Measurements from ENCODE around the gene AGPAT3. TPM values are rescaled to one million over a fixed set of nuclear protein-coding genes. Genes with fewer than 3 reads are reported as not detected.

The AGPAT3 gene
- total RNA-seq, 1 experiment from 2014 or later: 43.3 TPM

GRCh38 chr21:43935711-43936110, 70.7 kb downstream of the AGPAT3 start:
- DNase-seq (ENCODE audit: low read depth): no peak

GRCh38 chr21:43936247-43936967, 71.4 kb downstream of the AGPAT3 start:
- no peak for DNase-seq (ENCODE audit: low read depth)

- no peak for DNase-seq (ENCODE audit: low read depth)
Observed at GRCh38 chr21:43937051-43937832, 72.2 kb downstream of the AGPAT3 start.

GRCh38 chr21:43937891-43938309, 72.9 kb downstream of the AGPAT3 start:
- DNase-seq (ENCODE audit: low read depth): no peak

- DNase-seq (ENCODE audit: low read depth): peak; percentile 87
Observed at GRCh38 chr21:43938751-43939442, 73.9 kb downstream of the AGPAT3 start.

- no peak for DNase-seq (ENCODE audit: low read depth)
Observed at GRCh38 chr21:43939443-43940328, 74.7 kb downstream of the AGPAT3 start.

- DNase-seq (ENCODE audit: low read depth): no peak
Observed at GRCh38 chr21:43940329-43941050, 75.5 kb downstream of the AGPAT3 start.

- no peak for DNase-seq (ENCODE audit: low read depth)
Observed at GRCh38 chr21:43942201-43942600, 77.2 kb downstream of the AGPAT3 start.

- no peak for DNase-seq (ENCODE audit: low read depth)
Observed at GRCh38 chr21:43942621-43943020, 77.6 kb downstream of the AGPAT3 start.

- DNase-seq (ENCODE audit: low read depth): no peak
Observed at GRCh38 chr21:43943512-43944077, 78.6 kb downstream of the AGPAT3 start.

GRCh38 chr21:43944078-43944633, 79.1 kb downstream of the AGPAT3 start:
- no peak for DNase-seq (ENCODE audit: low read depth)

- no peak for DNase-seq (ENCODE audit: low read depth)
Observed at GRCh38 chr21:43944757-43945156, 79.7 kb downstream of the AGPAT3 start.

- DNase-seq (ENCODE audit: low read depth): no peak
Observed at GRCh38 chr21:43948740-43949498, 83.9 kb downstream of the AGPAT3 start.

GRCh38 chr21:43949499-43950208, 84.6 kb downstream of the AGPAT3 start:
- no peak for DNase-seq (ENCODE audit: low read depth)

- DNase-seq (ENCODE audit: low read depth): no peak
Observed at GRCh38 chr21:43950481-43950880, 85.5 kb downstream of the AGPAT3 start.

GRCh38 chr21:43950936-43951335, 85.9 kb downstream of the AGPAT3 start:
- no peak for DNase-seq (ENCODE audit: low read depth)

GRCh38 chr21:43951911-43952703, 87.1 kb downstream of the AGPAT3 start:
- DNase-seq (ENCODE audit: low read depth): no peak

- DNase-seq (ENCODE audit: low read depth): no peak
Observed at GRCh38 chr21:43953021-43953420, 88.0 kb downstream of the AGPAT3 start.

Data from Daoy (cell line).